ENCODE data around the gene KLHL28.

- TF ChIP-seq CTCF (IDR thresholded peaks at IDR 0.05) (no peak), POLR2A (IDR thresholded peaks at IDR 0.05) (no peak)
Observed at GRCh38 chr14:44914849-44915248, 46.9 kb downstream of the KLHL28 start.

Data from lower leg skin (tissue), 3 donors.